GM18507 (cell line): Measurements from ENCODE around the gene DENND6B.
"Not testable (repeated sequence)": the region's sequence is repeated elsewhere in the genome, so short reads cannot be mapped to it uniquely, and the experiment has no call there.

ENCODE experiments used
- DNase-seq: peaks from one replicate; pipeline ENCODE4 v3.0.0; 2011; ENCODE audit warnings: low read depth; ENCODE audit not compliant: insufficient read length; ENCODE audit errors: extremely low spot score
- FAIRE-seq: peaks from 2 replicates; lab custom pipeline; 2011; peaks lifted over from hg19 to GRCh38; lab: Jason Lieb, UNC

The DENND6B gene

GRCh38 chr22:50339945-50340879 is 13.4 kb upstream of the DENND6B start:
- FAIRE-seq (peak; percentile 15), DNase-seq (no peak)

- FAIRE-seq, result no peak
These were observed 12.1 kb upstream of the DENND6B start for GRCh38 chr22:50338860-50339462.

GRCh38 chr22:50338042-50338573 is 11.3 kb upstream of the DENND6B start:
- FAIRE-seq (no peak), DNase-seq (no peak)

More at GRCh38 chr22:50338860-50339462, 12.1 kb upstream of the DENND6B start:
- DNase-seq, result no peak

- DNase-seq, result no peak
- no peak for FAIRE-seq
These were observed 10.6 kb upstream of the DENND6B start for GRCh38 chr22:50337262-50338041.

GRCh38 chr22:50334433-50334832 is 7.6 kb upstream of the DENND6B start:
- not testable (repeated sequence) for FAIRE-seq, DNase-seq

- DNase-seq (no peak), FAIRE-seq (no peak)
These were observed 2.4 kb upstream of the DENND6B start for GRCh38 chr22:50329236-50329635.

GRCh38 chr22:50327711-50328019 is 853 bp upstream of the DENND6B start:
- no peak for FAIRE-seq
- no peak for DNase-seq

- FAIRE-seq (no peak), DNase-seq (no peak)
These were observed 422 bp downstream of the DENND6B start for GRCh38 chr22:50326225-50326955.

GRCh38 chr22:50325444-50326224 is 1.2 kb downstream of the DENND6B start:
- DNase-seq (no peak), FAIRE-seq (no peak)

GRCh38 chr22:50323900-50324299 is 2.9 kb downstream of the DENND6B start:
- DNase-seq (no peak), FAIRE-seq (no peak)

- not testable (repeated sequence) for FAIRE-seq, DNase-seq
These were observed 4.3 kb downstream of the DENND6B start for GRCh38 chr22:50322382-50323104.

- DNase-seq (no peak), FAIRE-seq (no peak)
These were observed 6.0 kb downstream of the DENND6B start for GRCh38 chr22:50320671-50321325.

- FAIRE-seq (no peak), DNase-seq (no peak)
These were observed 6.7 kb downstream of the DENND6B start for GRCh38 chr22:50320116-50320515.

- DNase-seq (no peak), FAIRE-seq (no peak)
These were observed 7.3 kb downstream of the DENND6B start for GRCh38 chr22:50319503-50319951.

- FAIRE-seq, result peak; percentile 69
- DNase-seq, result no peak
These were observed 8.0 kb downstream of the DENND6B start for GRCh38 chr22:50318698-50319411.

GRCh38 chr22:50318356-50318697 is 8.5 kb downstream of the DENND6B start:
- FAIRE-seq (no peak), DNase-seq (no peak)

GRCh38 chr22:50317674-50318073 is 9.1 kb downstream of the DENND6B start:
- FAIRE-seq (no peak), DNase-seq (no peak)
